Esophagus squamous epithelium (tissue), 5 donors: ENCODE results near the gene RELN. TPM values are rescaled to one million over a fixed set of nuclear protein-coding genes. Genes with fewer than 3 reads are reported as not detected.
"Not testable (repeated sequence)": the region's sequence is repeated elsewhere in the genome, so short reads cannot be mapped to it uniquely, and the experiment has no call there.

Experiments
- DNase-seq: peaks from one replicate; lab custom pipeline; 2025; lab: John Stamatoyannopoulos, UW
- H3K27ac ChIP-seq, 4 donors: fragments of 200-600 bp; sonication (generic); one replicate each; pipeline ENCODE4 v1.5.1; 2016 to 2019; ENCODE audit warnings: mild to moderate bottlenecking in 1 of 4
- H3K27me3 ChIP-seq, 4 donors: fragments of 200-600 bp; sonication (generic); 1 replicate in 3 of 4; 2 replicates in 1 of 4; pipeline versions ENCODE4 v1.5.1 to v1.6.0; 2017 to 2021; ENCODE audit warnings: antibody characterized with exemption in 1 of 4
- H3K36me3 ChIP-seq, 3 donors: fragments of 200-600 bp; sonication (generic); one replicate each; pipeline ENCODE4 v1.5.1; 2016 to 2019
- H3K4me1 ChIP-seq, 3 donors: fragments of 200-600 bp; sonication (generic); one replicate each; pipeline ENCODE4 v1.5.1; 2017 to 2019
- H3K4me3 ChIP-seq, 4 donors: fragments of 200-600 bp; sonication (generic); 1 replicate in 3 of 4; 2 replicates in 1 of 4; pipeline ENCODE4 v1.5.1; 2016 to 2019; ENCODE audit warnings: mild to moderate bottlenecking in 2 of 4, moderate library complexity in 1 of 4
- H3K9me3 ChIP-seq, 3 donors: fragments of 200-600 bp; sonication (generic); one replicate each; pipeline ENCODE4 v1.5.1; 2016 to 2019
- POLR2A ChIP-seq, 4 donors: fragments of 450-650 bp; IDR thresholded peaks; one replicate each; pipeline ENCODE4 v1.6.1; 2017; ENCODE audit warnings: antibody characterized with exemption in 4 of 4, mild to moderate bottlenecking in 4 of 4, moderate library complexity in 3 of 4
- WGBS, 2 donors: methylation state at CpG; one replicate each; pipeline ENCODE4 v1.1.5; 2018; 5-methylcytosine and 5-hydroxymethylcytosine counted together
- intact Hi-C: fragments of 100-400 bp; cut with DNase I; formaldehyde crosslinking; loops from one replicate; pipeline ENCODE4 v1.15.0; 2022
- total RNA-seq, 4 donors: library from RNA; depleted of rRNA; stranded (reverse); fragments of >200 nt; gene quantifications; one replicate each; pipeline ENCODE4 v1.1.0, GENCODE V29; 2016
- TF ChIP-seq, protein P1 (sequence below), 6 experiments: fragments of 450-650 bp in 4 of 6; fragments of 200-600 bp in 2 of 6; sonication (generic) in 2 of 6; IDR thresholded peaks; one replicate each; pipeline ENCODE4 v1.5.1; 2016 to 2019; ENCODE audit warnings: antibody characterized with exemption in 6 of 6, mild to moderate bottlenecking in 4 of 6, moderate library complexity in 4 of 6
- donor health status: DM: yes; HTN: yes; CAD: no.

The RELN gene
- total RNA-seq, 4 donors from 2014 or later = 0.68 to 6.5 (median 1.00) TPM

DNA sequence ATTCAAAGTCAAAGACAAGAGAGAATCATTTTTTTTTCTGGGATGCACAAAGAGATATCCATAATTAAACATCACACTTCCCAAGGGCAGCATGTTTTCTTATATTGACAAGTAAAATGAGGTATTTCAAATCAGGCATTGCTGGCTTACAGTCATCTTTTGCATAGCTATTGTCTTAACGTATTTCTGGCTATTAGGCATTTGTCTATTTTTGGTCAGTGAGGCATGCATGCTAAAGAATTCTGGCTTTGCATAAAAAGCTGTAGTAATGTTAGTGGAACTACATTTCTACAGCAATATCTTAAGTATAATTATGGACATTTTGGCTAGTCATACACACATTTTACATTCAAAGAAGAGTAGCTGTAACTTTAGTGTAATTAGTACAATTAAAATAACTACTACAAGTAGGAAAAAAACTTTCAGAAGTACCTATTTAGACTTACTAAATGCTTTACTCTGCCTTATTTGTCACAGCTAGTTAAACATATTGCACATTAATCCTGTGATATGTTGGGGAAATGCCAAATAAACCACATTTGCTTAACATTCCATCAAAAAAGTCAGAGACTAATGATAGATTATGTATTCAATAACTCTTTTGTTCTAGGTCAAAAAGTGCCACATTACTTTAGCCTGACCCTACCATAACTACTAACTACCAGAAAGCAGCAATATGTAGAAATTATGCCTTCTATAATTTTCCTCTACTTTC is 76.4 kb downstream of the RELN start:
- Histone ChIP-seq H3K9me3 (no peaks in the 10 kb centered on the region), H3K4me1 (no peaks in the 10 kb centered on the region), H3K27ac (no peak overlapping the region), H3K27me3 (no peaks in the 10 kb centered on the region), H3K4me3 (no peak overlapping the region), H3K36me3 (no peaks in the 10 kb centered on the region)
- WGBS, 2 donors = 8 to 21% methylated on average over 1 of the region's 1 CpG
- TF ChIP-seq, protein P1, sequence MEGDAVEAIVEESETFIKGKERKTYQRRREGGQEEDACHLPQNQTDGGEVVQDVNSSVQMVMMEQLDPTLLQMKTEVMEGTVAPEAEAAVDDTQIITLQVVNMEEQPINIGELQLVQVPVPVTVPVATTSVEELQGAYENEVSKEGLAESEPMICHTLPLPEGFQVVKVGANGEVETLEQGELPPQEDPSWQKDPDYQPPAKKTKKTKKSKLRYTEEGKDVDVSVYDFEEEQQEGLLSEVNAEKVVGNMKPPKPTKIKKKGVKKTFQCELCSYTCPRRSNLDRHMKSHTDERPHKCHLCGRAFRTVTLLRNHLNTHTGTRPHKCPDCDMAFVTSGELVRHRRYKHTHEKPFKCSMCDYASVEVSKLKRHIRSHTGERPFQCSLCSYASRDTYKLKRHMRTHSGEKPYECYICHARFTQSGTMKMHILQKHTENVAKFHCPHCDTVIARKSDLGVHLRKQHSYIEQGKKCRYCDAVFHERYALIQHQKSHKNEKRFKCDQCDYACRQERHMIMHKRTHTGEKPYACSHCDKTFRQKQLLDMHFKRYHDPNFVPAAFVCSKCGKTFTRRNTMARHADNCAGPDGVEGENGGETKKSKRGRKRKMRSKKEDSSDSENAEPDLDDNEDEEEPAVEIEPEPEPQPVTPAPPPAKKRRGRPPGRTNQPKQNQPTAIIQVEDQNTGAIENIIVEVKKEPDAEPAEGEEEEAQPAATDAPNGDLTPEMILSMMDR (IDR thresholded peaks at IDR 0.05) = no peak
- TF ChIP-seq POLR2A (IDR thresholded peaks at IDR 0.05) = no peak
- intact Hi-C loops = no loop called here
- no peak for DNase-seq

- H3K36me3 ChIP-seq, intact Hi-C loops, H3K27me3 ChIP-seq, DNase-seq, H3K27ac ChIP-seq, H3K4me1 ChIP-seq, H3K9me3 ChIP-seq, H3K4me3 ChIP-seq: not testable (repeated sequence)
- 82 to 100% methylated on average over 1 of the region's 1 CpG for WGBS, 2 donors
Observed at GRCh38 chr7:103911015-103911414, 78.4 kb downstream of the RELN start.

- Histone ChIP-seq H3K27ac (no peak overlapping the region), H3K4me3 (no peak overlapping the region), H3K36me3 (no peaks in the 10 kb centered on the region), H3K27me3 (no peaks in the 10 kb centered on the region), H3K9me3 (no peaks in the 10 kb centered on the region), H3K4me1 (no peaks in the 10 kb centered on the region)
- no peak for DNase-seq
- no peak for TF ChIP-seq POLR2A (IDR thresholded peaks at IDR 0.05)
- TF ChIP-seq, protein P1 (IDR thresholded peaks at IDR 0.05) = no peak
- 61 to 68% methylated on average over 2 of the region's 2 CpGs for WGBS, 2 donors
- intact Hi-C loops = no loop called here
Observed at GRCh38 chr7:103905997-103906396, 83.5 kb downstream of the RELN start.

DNA sequence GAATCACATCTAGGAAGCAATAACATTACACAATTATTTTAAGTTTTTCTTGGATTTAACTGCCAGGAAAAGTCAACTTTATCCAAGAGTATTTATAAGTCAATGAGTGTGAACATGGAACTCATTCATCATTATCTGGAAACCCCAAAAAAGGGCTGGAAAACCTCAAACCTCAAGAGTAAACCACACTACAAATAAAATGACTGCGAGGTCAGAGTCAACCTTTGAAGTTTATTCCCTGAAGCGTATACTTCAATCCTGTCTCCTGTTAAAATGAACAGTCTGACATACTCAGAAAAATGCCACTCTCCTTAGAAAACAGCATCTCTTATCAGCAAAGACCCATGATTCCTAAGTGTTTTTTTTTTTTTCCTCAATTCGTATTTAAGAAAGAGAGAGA is 86.5 kb downstream of the RELN start:
- DNase-seq = no peak
- Histone ChIP-seq H3K27me3 (no peaks in the 10 kb centered on the region), H3K9me3 (no peaks in the 10 kb centered on the region), H3K36me3 (no peaks in the 10 kb centered on the region), H3K27ac (no peak overlapping the region), H3K4me1 (no peaks in the 10 kb centered on the region), H3K4me3 (no peak overlapping the region)
- 2 to 9% methylated on average over 3 of the region's 3 CpGs for WGBS, 2 donors
- TF ChIP-seq POLR2A (IDR thresholded peaks at IDR 0.05) = no peak
- TF ChIP-seq, protein P1 (IDR thresholded peaks at IDR 0.05) = no peak
- intact Hi-C loops = no loop called here

DNA sequence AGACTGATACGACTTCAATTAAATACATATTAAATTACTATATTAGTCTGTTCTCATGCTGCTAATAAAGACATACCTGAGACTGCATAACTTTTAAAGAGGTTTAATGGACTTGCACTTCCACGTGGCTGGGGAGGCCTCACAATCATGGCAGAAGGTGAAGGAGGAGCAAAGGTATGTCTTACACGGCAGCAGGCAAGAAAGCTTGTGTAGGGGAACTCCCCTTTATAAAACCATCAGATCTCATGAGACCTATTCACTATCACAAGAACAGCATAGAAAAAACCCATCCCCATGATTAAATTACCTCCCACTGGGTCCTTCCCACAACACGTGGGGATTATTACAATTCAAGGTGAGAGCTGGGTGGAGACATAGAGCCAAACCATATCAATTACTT is 92.6 kb downstream of the RELN start:
- H3K9me3 ChIP-seq, H3K27ac ChIP-seq, intact Hi-C loops, H3K27me3 ChIP-seq, H3K36me3 ChIP-seq, H3K4me1 ChIP-seq, H3K4me3 ChIP-seq, DNase-seq: not testable (repeated sequence)
- 73 to 81% methylated on average over 4 of the region's 4 CpGs for WGBS, 2 donors

DNA sequence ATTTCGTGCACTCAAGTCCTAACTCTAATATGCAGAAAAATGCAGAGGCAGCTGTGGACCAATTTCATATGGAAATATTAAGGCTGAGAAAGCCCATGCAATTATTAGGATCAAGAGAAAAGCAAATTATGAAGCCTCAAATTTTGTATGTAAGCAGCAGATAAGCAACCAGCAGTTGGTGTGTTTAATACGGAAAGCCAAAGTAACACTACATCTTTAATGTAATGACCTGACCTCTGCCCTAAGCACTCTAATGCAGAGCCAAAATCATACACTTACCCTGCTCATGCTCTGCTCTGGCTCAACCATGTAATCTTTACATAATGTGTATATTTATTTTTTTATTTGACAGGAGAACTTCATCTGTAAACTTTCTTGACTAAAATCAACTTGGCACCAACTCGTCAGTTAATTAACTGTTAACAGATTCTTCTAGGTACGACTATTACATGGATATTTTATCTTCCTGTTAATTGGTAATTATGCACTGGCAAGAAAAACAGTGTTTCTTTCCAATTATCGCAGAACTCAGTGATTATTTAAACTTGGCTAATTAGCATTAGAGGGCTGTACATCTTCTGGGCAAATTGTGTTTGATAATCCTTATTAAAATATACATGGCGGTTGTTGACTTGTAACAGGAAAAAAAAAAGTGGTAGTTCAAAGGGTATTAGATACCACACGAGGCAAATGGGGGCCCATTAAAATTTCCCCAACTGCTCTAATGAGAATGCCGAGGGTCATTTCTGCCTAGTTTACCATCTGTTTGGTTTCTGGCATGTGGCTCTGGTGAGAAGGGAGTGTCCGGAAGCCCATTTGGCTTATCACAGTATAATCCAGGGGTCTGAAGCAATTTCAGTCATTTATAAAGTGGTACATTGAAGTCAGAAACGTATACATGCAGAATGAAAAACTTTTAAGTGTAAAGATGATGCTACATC is 94.5 kb downstream of the RELN start:
- no peaks in the 10 kb centered on the region for H3K36me3 ChIP-seq
- H3K4me1 ChIP-seq = no peaks in the 10 kb centered on the region
- no peak overlapping the region for H3K27ac ChIP-seq
- no peak overlapping the region for H3K4me3 ChIP-seq
- intact Hi-C loops = no loop called here
- WGBS, 2 donors = 49 to 57% methylated on average over 10 of the region's 10 CpGs
- no peaks in the 10 kb centered on the region for H3K27me3 ChIP-seq
- DNase-seq = no peak
- no peaks in the 10 kb centered on the region for H3K9me3 ChIP-seq
- TF ChIP-seq, protein P1 (IDR thresholded peaks at IDR 0.05) = no peak
- no peak for TF ChIP-seq POLR2A (IDR thresholded peaks at IDR 0.05)
